Gastrocnemius medialis (tissue), 4 donors: Measurements from ENCODE around the gene SH2D4B. TPM values are rescaled to one million over a fixed set of nuclear protein-coding genes. Genes with fewer than 3 reads are reported as not detected.

Experiments used
- ATAC-seq, 2 donors: fragments of 150-250 bp; one replicate each; pipeline ENCODE4 v1.9.1; 2016
- DNase-seq, 2 donors: peaks; one replicate each; pipeline ENCODE4 v3.0.0-alpha.2; 2019
- H3K27ac ChIP-seq, 4 donors: fragments of 200-600 bp; sonication (generic); 1 replicate in 1 of 4; 2 replicates in 3 of 4; pipeline ENCODE4 v1.5.1; 2016 to 2018; ENCODE audit warnings: mild to moderate bottlenecking in 2 of 4, moderate library complexity in 1 of 4
- H3K27me3 ChIP-seq, 3 donors: fragments of 200-600 bp; sonication (generic) in 2 of 3; 1 replicate in 1 of 3; 2 replicates in 2 of 3; pipeline versions ENCODE4 v1.5.1 to v1.6.0; 2016 to 2019; ENCODE audit warnings: mild to moderate bottlenecking in 1 of 3, moderate library complexity in 1 of 3
- H3K36me3 ChIP-seq, 2 donors: fragments of 200-600 bp; sonication (generic) in 1 of 2; one replicate each; pipeline ENCODE4 v1.5.1; 2017 to 2018
- H3K4me1 ChIP-seq, 2 donors: fragments of 200-600 bp; sonication (generic) in 1 of 2; one replicate each; pipeline ENCODE4 v1.5.1; 2016 to 2017; ENCODE audit warnings: mild to moderate bottlenecking in 2 of 2
- H3K4me3 ChIP-seq, 4 donors: fragments of 200-600 bp; sonication (generic) in 3 of 4; 1 replicate in 1 of 4; 2 replicates in 3 of 4; pipeline ENCODE4 v1.5.1; 2016 to 2019; ENCODE audit warnings: mild to moderate bottlenecking in 2 of 4
- H3K9me3 ChIP-seq, 3 donors: fragments of 200-600 bp; sonication (generic) in 2 of 3; 1 replicate in 1 of 3; 2 replicates in 2 of 3; pipeline ENCODE4 v1.5.1; 2016 to 2019
- CTCF ChIP-seq, 5 experiments: fragments of 450-650 bp in 3 of 5; fragments of 200-600 bp in 2 of 5; sonication (generic) in 2 of 5; IDR thresholded peaks in 4 of 5; conservative IDR thresholded peaks in 1 of 5; 1 replicate in 4 of 5; 2 replicates in 1 of 5; pipeline ENCODE4 v1.5.1; 2016 to 2019; ENCODE audit warnings: antibody characterized with exemption in 5 of 5, mild to moderate bottlenecking in 3 of 5, moderate library complexity in 3 of 5
- POLR2A ChIP-seq, 2 donors: fragments of 450-650 bp; IDR thresholded peaks; one replicate each; pipeline ENCODE4 v1.6.1; 2017; ENCODE audit warnings: antibody characterized with exemption in 2 of 2, mild to moderate bottlenecking in 2 of 2, moderate library complexity in 2 of 2
- in situ Hi-C, 4 donors: fragments of 200-750 bp; cut with MboI; loops; one replicate each; pipeline versions ENCODE4 v1.15.0 to v1.8.0; 2017; ENCODE audit warnings: low sequenced_read_pairs in 4 of 4
- intact Hi-C: fragments of 100-400 bp; cut with DNase I; formaldehyde crosslinking; loops from one replicate; pipeline ENCODE4 v1.15.1; 2023; ENCODE audit warnings: low total_unique reads
- total RNA-seq, 4 donors: library from RNA; depleted of rRNA; stranded (reverse); fragments of >200 nt; gene quantifications; one replicate each; pipeline versions ENCODE4 v1.1.0 to v1.2.3, GENCODE V29; 2016

The SH2D4B gene
- total RNA-seq, 4 donors from 2014 or later, result not detected

- TF ChIP-seq CTCF (IDR thresholded peaks at IDR 0.05 in 4 of 5, conservative IDR thresholded peaks at IDR 0.05 in 1 of 5), result no peak
- TF ChIP-seq POLR2A (IDR thresholded peaks at IDR 0.05), result no peak
- peak overlapping the region; percentile 49 to 84 (median 79) for H3K27ac ChIP-seq
- H3K4me1 ChIP-seq, result peaks cover 37 to 64% of the 10 kb centered on the region in 2 donors
- ATAC-seq (no peak), DNase-seq (no peak)
- intact Hi-C loops, result loop anchor here (1.0 to 2.0 kb wide), 3 partner anchors 50 to 122 kb away; partner anchors contain the start of gene TSPAN14
- H3K36me3 ChIP-seq, result no peaks in the 10 kb centered on the region
- in situ Hi-C loops, result loop anchor here (5.0 to 10.0 kb wide), 3 partner anchors 58 to 120 kb away; no protein-coding TSS in a partner anchor
- H3K9me3 ChIP-seq, result no peaks in the 10 kb centered on the region
- H3K4me3 ChIP-seq, result no peak overlapping the region
- no peaks in the 10 kb centered on the region for H3K27me3 ChIP-seq
These were observed 32.7 kb upstream of the SH2D4B start for GRCh38 chr10:80504897-80505465.

- Histone ChIP-seq H3K4me3 (no peak overlapping the region), H3K27me3 (no peaks in the 10 kb centered on the region), H3K27ac (peak overlapping the region; percentile 49 to 84 (median 79)), H3K36me3 (no peaks in the 10 kb centered on the region), H3K9me3 (no peaks in the 10 kb centered on the region), H3K4me1 (peaks cover 24 to 52% of the 10 kb centered on the region in 2 donors)
- no peak for ATAC-seq
- DNase-seq, result no peak
- in situ Hi-C loops (loop anchor here in 3 of 4 donors (5.0 to 10.0 kb wide), 2 partner anchors 64 to 121 kb away; no protein-coding TSS in a partner anchor), intact Hi-C loops (no loop called here)
- no peak for TF ChIP-seq POLR2A (IDR thresholded peaks at IDR 0.05)
- no peak for TF ChIP-seq CTCF (IDR thresholded peaks at IDR 0.05 in 4 of 5, conservative IDR thresholded peaks at IDR 0.05 in 1 of 5)
These were observed 31.5 kb upstream of the SH2D4B start for GRCh38 chr10:80506189-80506575.

- H3K4me3 ChIP-seq, result no peak overlapping the region
- peaks cover 0 to 3% of the 10 kb centered on the region in 2 donors for H3K36me3 ChIP-seq
- in situ Hi-C loops, result loop anchor here in 3 of 4 donors (5.0 to 10.0 kb wide), 2 partner anchors 65 to 122 kb away; no protein-coding TSS in a partner anchor
- H3K9me3 ChIP-seq, result no peaks in the 10 kb centered on the region
- no peak for ATAC-seq
- H3K27ac ChIP-seq, result peak overlapping the region; percentile 49 to 84 (median 79)
- TF ChIP-seq POLR2A (IDR thresholded peaks at IDR 0.05) (no peak), CTCF (IDR thresholded peaks at IDR 0.05 in 4 of 5, conservative IDR thresholded peaks at IDR 0.05 in 1 of 5) (no peak)
- intact Hi-C loops, result no loop called here
- H3K27me3 ChIP-seq, result no peaks in the 10 kb centered on the region
- peaks cover 19 to 45% of the 10 kb centered on the region in 2 donors for H3K4me1 ChIP-seq
- no peak for DNase-seq
These were observed 30.7 kb upstream of the SH2D4B start for GRCh38 chr10:80506836-80507487.

GRCh38 chr10:80509108-80509402 is 28.6 kb upstream of the SH2D4B start:
- peaks cover 0 to 24% of the 10 kb centered on the region in 2 donors for H3K36me3 ChIP-seq
- no peak overlapping the region for H3K4me3 ChIP-seq
- peaks cover 8 to 25% of the 10 kb centered on the region in 2 donors for H3K4me1 ChIP-seq
- ATAC-seq (no peak), DNase-seq (no peak)
- in situ Hi-C loops (loop anchor here in 3 of 4 donors (5.0 to 10.0 kb wide), 2 partner anchors 67 to 124 kb away; no protein-coding TSS in a partner anchor), intact Hi-C loops (no loop called here)
- H3K27me3 ChIP-seq, result no peaks in the 10 kb centered on the region
- peak overlapping the region in 3 of 4 donors; percentile 68 to 74 (median 68) for H3K27ac ChIP-seq
- TF ChIP-seq CTCF (IDR thresholded peaks at IDR 0.05 in 4 of 5, conservative IDR thresholded peaks at IDR 0.05 in 1 of 5) (no peak), POLR2A (IDR thresholded peaks at IDR 0.05) (no peak)
- H3K9me3 ChIP-seq, result no peaks in the 10 kb centered on the region
